Small intestine (tissue), 7 donors: ENCODE data around the gene DNAH10. TPM values are rescaled to one million over a fixed set of nuclear protein-coding genes. Genes with fewer than 3 reads are reported as not detected.

Experiments
- DNase-seq, 2 donors: peaks; one replicate each; pipeline versions ENCODE4 v3.0.0 to v3.0.0-alpha.2; 2013
- FAIRE-seq: peaks from 2 replicates; lab custom pipeline; 2012; peaks lifted over from hg19 to GRCh38; lab: Jason Lieb, UNC
- H3K27ac ChIP-seq, 3 donors: one replicate each; pipeline ENCODE4 v1.5.1; 2013; ENCODE audit warnings: low read length in 2 of 3, mild to moderate bottlenecking in 2 of 3, control low read depth in 1 of 3, inconsistent platforms in 1 of 3, low read depth in 1 of 3, moderate library complexity in 1 of 3
- H3K27me3 ChIP-seq, 3 donors: one replicate each; pipeline ENCODE4 v1.6.1; 2013; ENCODE audit warnings: low read length in 3 of 3, inconsistent platforms in 1 of 3; ENCODE audit not compliant: control insufficient read depth in 3 of 3, insufficient read depth in 3 of 3
- H3K36me3 ChIP-seq, 3 donors: one replicate each; pipeline ENCODE4 v1.6.1; 2013; ENCODE audit warnings: low read length in 3 of 3, inconsistent platforms in 1 of 3, low read depth in 1 of 3, mild to moderate bottlenecking in 1 of 3, moderate library complexity in 1 of 3; ENCODE audit not compliant: control insufficient read depth in 3 of 3, insufficient read depth in 2 of 3
- H3K4me1 ChIP-seq, 3 donors: one replicate each; pipeline ENCODE4 v1.6.1; 2013; ENCODE audit warnings: low read length in 2 of 3, inconsistent platforms in 1 of 3, low read depth in 1 of 3, mild to moderate bottlenecking in 1 of 3, moderate library complexity in 1 of 3; ENCODE audit not compliant: control insufficient read depth in 3 of 3, insufficient read depth in 2 of 3
- H3K4me3 ChIP-seq, 3 donors: one replicate each; pipeline ENCODE4 v1.5.1; 2013; ENCODE audit warnings: low read length in 3 of 3, control low read depth in 1 of 3, inconsistent platforms in 1 of 3, low read depth in 1 of 3, mild to moderate bottlenecking in 1 of 3, moderate library complexity in 1 of 3
- H3K9me3 ChIP-seq, 2 donors: one replicate each; pipeline ENCODE4 v1.6.1; 2013; ENCODE audit warnings: low read depth in 1 of 2, low read length in 1 of 2; ENCODE audit not compliant: control insufficient read depth in 2 of 2, insufficient read depth in 1 of 2
- WGBS, 3 donors: extraction: QIAGEN DNeasy Blood & Tissue Kit; methylation state at CpG; one replicate each; pipeline ENCODE4 v1.1.7; 2013; 5-methylcytosine and 5-hydroxymethylcytosine counted together
- polyA plus RNA-seq, 4 donors: library from polyadenylated mRNA; stranded (reverse) in 3 of 4; unstranded in 1 of 4; fragments of 200-250 nt in 3 of 4; fragments of 120-200 nt in 1 of 4; gene quantifications; one replicate each; pipeline versions ENCODE4 v1.2.1 to v1.2.3, GENCODE V29; 2013
- donor health status: healthy with polysubstance abuse.
- donor health status: control.
- donor health status: control.
- donor health status: Bipolar disorder and iron deficiency.
- donor health status: healthy.

Gene DNAH10
- polyA plus RNA-seq, 4 donors, result 0.22 to 0.50 (median 0.45) TPM; not detected in 1

GRCh38 chr12:123941624-123942237 lies 179.6 kb downstream of the DNAH10 start:
- no peak for DNase-seq
- no peak for FAIRE-seq
- Histone ChIP-seq H3K9me3 (peaks cover 0 to 8% of the 10 kb centered on the region in 2 donors), H3K4me3 (no peak overlapping the region), H3K27ac (no peak overlapping the region), H3K4me1 (no peaks in the 10 kb centered on the region), H3K27me3 (no peaks in the 10 kb centered on the region), H3K36me3 (peaks cover 9 to 78% (median 9%) of the 10 kb centered on the region in 3 donors)
- 89 to 97% (median 97%) methylated on average over 13 of the region's 13 CpGs for WGBS, 3 donors

- Histone ChIP-seq H3K27me3 (no peaks in the 10 kb centered on the region), H3K4me1 (no peaks in the 10 kb centered on the region), H3K36me3 (peaks cover 9 to 73% (median 9%) of the 10 kb centered on the region in 3 donors), H3K9me3 (peaks cover 0 to 8% of the 10 kb centered on the region in 2 donors), H3K4me3 (no peak overlapping the region), H3K27ac (no peak overlapping the region)
- DNase-seq, result no peak
- FAIRE-seq, result no peak
- 91 to 97% (median 96%) methylated on average over 10 of the region's 10 CpGs for WGBS, 3 donors
Observed at GRCh38 chr12:123942238-123942653, 180.1 kb downstream of the DNAH10 start.

- no peak overlapping the region for H3K27ac ChIP-seq
- H3K27me3 ChIP-seq, result no peaks in the 10 kb centered on the region
- no peaks in the 10 kb centered on the region for H3K4me1 ChIP-seq
- no peak for FAIRE-seq
- peaks cover 9 to 68% (median 9%) of the 10 kb centered on the region in 3 donors for H3K36me3 ChIP-seq
- H3K9me3 ChIP-seq, result peaks cover 0 to 8% of the 10 kb centered on the region in 2 donors
- WGBS, 3 donors, result 90 to 95% (median 94%) methylated on average over 16 of the region's 16 CpGs
- no peak overlapping the region for H3K4me3 ChIP-seq
- no peak for DNase-seq
Observed at GRCh38 chr12:123942911-123943648, 181.0 kb downstream of the DNAH10 start.

- H3K36me3 ChIP-seq, result peaks cover 9 to 63% (median 9%) of the 10 kb centered on the region in 3 donors
- peaks cover 0 to 8% of the 10 kb centered on the region in 2 donors for H3K9me3 ChIP-seq
- no peaks in the 10 kb centered on the region for H3K27me3 ChIP-seq
- DNase-seq (no peak), FAIRE-seq (no peak)
- no peak overlapping the region for H3K27ac ChIP-seq
- no peak overlapping the region for H3K4me3 ChIP-seq
- 86 to 90% (median 87%) methylated on average over 5 of the region's 5 CpGs for WGBS, 3 donors
- H3K4me1 ChIP-seq, result peaks cover 0 to 5% (median 2%) of the 10 kb centered on the region in 3 donors
Observed at GRCh38 chr12:123943816-123944215, 181.7 kb downstream of the DNAH10 start.

GRCh38 chr12:123944696-123945095 lies 182.6 kb downstream of the DNAH10 start:
- DNase-seq (no peak), FAIRE-seq (no peak)
- peaks cover 0 to 14% (median 2%) of the 10 kb centered on the region in 3 donors for H3K4me1 ChIP-seq
- no peaks in the 10 kb centered on the region for H3K27me3 ChIP-seq
- H3K9me3 ChIP-seq, result peaks cover 0 to 11% of the 10 kb centered on the region in 2 donors
- H3K4me3 ChIP-seq, result no peak overlapping the region
- WGBS, 3 donors, result 91 to 93% (median 92%) methylated on average over 10 of the region's 10 CpGs
- peaks cover 9 to 64% (median 9%) of the 10 kb centered on the region in 3 donors for H3K36me3 ChIP-seq
- no peak overlapping the region for H3K27ac ChIP-seq

GRCh38 chr12:123945287-123946151 lies 183.4 kb downstream of the DNAH10 start:
- no peak overlapping the region for H3K27ac ChIP-seq
- WGBS, 3 donors, result 88 to 94% (median 91%) methylated on average over 25 of the region's 25 CpGs
- H3K4me1 ChIP-seq, result peaks cover 0 to 22% (median 7%) of the 10 kb centered on the region in 3 donors
- H3K27me3 ChIP-seq, result no peaks in the 10 kb centered on the region
- peaks cover 9 to 62% (median 9%) of the 10 kb centered on the region in 3 donors for H3K36me3 ChIP-seq
- DNase-seq (no peak), FAIRE-seq (no peak)
- H3K9me3 ChIP-seq, result peaks cover 0 to 17% of the 10 kb centered on the region in 2 donors
- no peak overlapping the region for H3K4me3 ChIP-seq

GRCh38 chr12:123946152-123946515 lies 184.0 kb downstream of the DNAH10 start:
- Histone ChIP-seq H3K36me3 (peaks cover 9 to 57% (median 9%) of the 10 kb centered on the region in 3 donors), H3K27me3 (no peaks in the 10 kb centered on the region), H3K4me1 (peaks cover 0 to 22% (median 7%) of the 10 kb centered on the region in 3 donors), H3K9me3 (peaks cover 0 to 17% of the 10 kb centered on the region in 2 donors), H3K4me3 (no peak overlapping the region), H3K27ac (no peak overlapping the region)
- FAIRE-seq (no peak), DNase-seq (no peak)
- WGBS, 3 donors, result 80 to 90% (median 80%) methylated on average over 8 of the region's 8 CpGs
